ENCODE results near the gene GGT6. TPM values are rescaled to one million over a fixed set of nuclear protein-coding genes. Genes with fewer than 3 reads are reported as not detected.

GGT6 gene
- total RNA-seq, 4 donors from 2014 or later, result 46.0 to 141 (median 68.5) TPM

GRCh38 chr17:4527134-4527533 is 33.2 kb downstream of the GGT6 start:
- peak overlapping the region in 2 of 4 donors; percentile 7 to 60 for H3K27ac ChIP-seq
- DNase-seq, result no peak
- no peaks in the 10 kb centered on the region for H3K9me3 ChIP-seq
- peaks cover 0 to 19% (median 0%) of the 10 kb centered on the region in 4 donors for H3K27me3 ChIP-seq
- 41 to 54% methylated on average over 1 of the region's 1 CpG for WGBS, 2 donors
- no peak overlapping the region for H3K4me3 ChIP-seq
- peaks cover 0 to 70% (median 6%) of the 10 kb centered on the region in 3 donors for H3K4me1 ChIP-seq
- intact Hi-C loops (cut with DNase I), result no loop called here
- no peak for TF ChIP-seq POLR2A (IDR thresholded peaks at IDR 0.05)
- no peak for TF ChIP-seq CTCF (IDR thresholded peaks at IDR 0.05)
- no peaks in the 10 kb centered on the region for H3K36me3 ChIP-seq

- Histone ChIP-seq H3K36me3 (no peaks in the 10 kb centered on the region), H3K9me3 (no peaks in the 10 kb centered on the region), H3K27ac (no peak overlapping the region), H3K4me3 (no peak overlapping the region), H3K27me3 (peaks cover 0 to 7% (median 0%) of the 10 kb centered on the region in 4 donors), H3K4me1 (peaks cover 0 to 76% (median 18%) of the 10 kb centered on the region in 3 donors)
- intact Hi-C loops (cut with DNase I), result no loop called here
- WGBS, 2 donors, result 85 to 87% methylated on average over 10 to 11 of the region's 11 CpGs
- no peak for DNase-seq
- TF ChIP-seq POLR2A (IDR thresholded peaks at IDR 0.05), result no peak
- TF ChIP-seq CTCF (IDR thresholded peaks at IDR 0.05), result no peak
Observed at GRCh38 chr17:4525691-4526397, 34.5 kb downstream of the GGT6 start.

- Histone ChIP-seq H3K4me3 (no peak overlapping the region), H3K27me3 (no peaks in the 10 kb centered on the region), H3K4me1 (peaks cover 17 to 76% (median 31%) of the 10 kb centered on the region in 3 donors), H3K9me3 (no peaks in the 10 kb centered on the region), H3K36me3 (no peaks in the 10 kb centered on the region), H3K27ac (peak overlapping the region in 2 of 4 donors; percentile 2 to 22)
- TF ChIP-seq CTCF (IDR thresholded peaks at IDR 0.05) (no peak), POLR2A (IDR thresholded peaks at IDR 0.05) (no peak)
- 82 to 94% methylated on average over 7 to 8 of the region's 8 CpGs for WGBS, 2 donors
- no peak for DNase-seq
- intact Hi-C loops (cut with DNase I), result no loop called here
Observed at GRCh38 chr17:4523946-4524345, 36.4 kb downstream of the GGT6 start.

- Histone ChIP-seq H3K36me3 (no peaks in the 10 kb centered on the region), H3K4me3 (no peak overlapping the region), H3K9me3 (no peaks in the 10 kb centered on the region), H3K27me3 (no peaks in the 10 kb centered on the region), H3K4me1 (peaks cover 20 to 76% (median 36%) of the 10 kb centered on the region in 3 donors), H3K27ac (peak overlapping the region; percentile 50 to 93 (median 82))
- WGBS, 2 donors, result 84 to 86% methylated on average over 5 to 6 of the region's 6 CpGs
- intact Hi-C loops (cut with DNase I), result no loop called here
- no peak for DNase-seq
- TF ChIP-seq POLR2A (IDR thresholded peaks at IDR 0.05) (no peak), CTCF (IDR thresholded peaks at IDR 0.05) (no peak)
Observed at GRCh38 chr17:4522661-4523060, 37.7 kb downstream of the GGT6 start.

GRCh38 chr17:4520894-4521600 is 39.3 kb downstream of the GGT6 start:
- Histone ChIP-seq H3K36me3 (no peaks in the 10 kb centered on the region), H3K4me1 (peaks cover 20 to 77% (median 39%) of the 10 kb centered on the region in 3 donors), H3K27me3 (no peaks in the 10 kb centered on the region), H3K9me3 (no peaks in the 10 kb centered on the region), H3K4me3 (no peak overlapping the region), H3K27ac (peak overlapping the region; percentile 66 to 93 (median 82))
- no peak for TF ChIP-seq POLR2A (IDR thresholded peaks at IDR 0.05)
- TF ChIP-seq CTCF (IDR thresholded peaks at IDR 0.05), result no peak
- WGBS, 2 donors, result 55 to 72% methylated on average over 8 of the region's 8 CpGs
- no peak for DNase-seq
- intact Hi-C loops (cut with DNase I), result no loop called here
